RWPE2 (cell line): Measurements from ENCODE around the gene MOB2.

Source experiments
- ATAC-seq: fragments of 200-7000 bp; cut with Tn5 transposase; 3 replicates; pipeline ENCODE4 v1.9.1; 2021; ENCODE audit warnings: low read depth
- DNase-seq: peaks from one replicate; pipeline ENCODE4 v3.0.0-alpha.2; 2020; ENCODE audit warnings: low spot score
- H3K27ac ChIP-seq: fragments of 450-650 bp; 2 replicates; pipeline ENCODE4 v1.5.1; 2017; ENCODE audit warnings: mild to moderate bottlenecking; ENCODE audit not compliant: poor library complexity, severe bottlenecking
- H3K27me3 ChIP-seq: fragments of 250-450 bp; sonication (Bioruptor Pico); 2 replicates; pipeline ENCODE4 v1.5.1; 2021; ENCODE audit warnings: mild to moderate bottlenecking, moderate library complexity; ENCODE audit not compliant: insufficient read depth, poor library complexity, severe bottlenecking
- H3K36me3 ChIP-seq: fragments of 250-450 bp; sonication (Bioruptor Pico); 2 replicates; pipeline ENCODE4 v1.5.1; 2020; ENCODE audit warnings: low read depth, mild to moderate bottlenecking, moderate library complexity
- H3K4me1 ChIP-seq: fragments of 250-450 bp; sonication (Bioruptor Pico); 2 replicates; pipeline ENCODE4 v1.5.1; 2021; ENCODE audit warnings: mild to moderate bottlenecking, moderate library complexity; ENCODE audit not compliant: insufficient read depth, poor library complexity, severe bottlenecking
- H3K4me3 ChIP-seq: fragments of 250-450 bp; sonication (Bioruptor Pico); 2 replicates; pipeline ENCODE4 v1.5.1; 2021; ENCODE audit warnings: mild to moderate bottlenecking, moderate library complexity; ENCODE audit not compliant: severe bottlenecking
- H3K9me3 ChIP-seq: fragments of 250-450 bp; sonication (Bioruptor Pico); 2 replicates; pipeline ENCODE4 v1.5.1; 2021; ENCODE audit warnings: mild to moderate bottlenecking, moderate library complexity; ENCODE audit not compliant: severe bottlenecking
- TF ChIP-seq, protein P1 (sequence below): fragments of 450-650 bp; IDR thresholded peaks from one replicate; pipeline ENCODE4 v1.5.1; 2017; ENCODE audit warnings: mild to moderate bottlenecking, moderate library complexity; ENCODE audit not compliant: poor library complexity, severe bottlenecking

MOB2 gene

GRCh38 chr11:1473786-1474185, 12.8 kb downstream of the MOB2 start:
- no peak for DNase-seq
- H3K36me3 ChIP-seq = no peaks in the 10 kb centered on the region; the same call in 1 of the 2 replicates
- no peak overlapping the region for H3K27ac ChIP-seq
- no peak overlapping the region for H3K4me3 ChIP-seq
- ATAC-seq = no peak
- TF ChIP-seq, protein P1, sequence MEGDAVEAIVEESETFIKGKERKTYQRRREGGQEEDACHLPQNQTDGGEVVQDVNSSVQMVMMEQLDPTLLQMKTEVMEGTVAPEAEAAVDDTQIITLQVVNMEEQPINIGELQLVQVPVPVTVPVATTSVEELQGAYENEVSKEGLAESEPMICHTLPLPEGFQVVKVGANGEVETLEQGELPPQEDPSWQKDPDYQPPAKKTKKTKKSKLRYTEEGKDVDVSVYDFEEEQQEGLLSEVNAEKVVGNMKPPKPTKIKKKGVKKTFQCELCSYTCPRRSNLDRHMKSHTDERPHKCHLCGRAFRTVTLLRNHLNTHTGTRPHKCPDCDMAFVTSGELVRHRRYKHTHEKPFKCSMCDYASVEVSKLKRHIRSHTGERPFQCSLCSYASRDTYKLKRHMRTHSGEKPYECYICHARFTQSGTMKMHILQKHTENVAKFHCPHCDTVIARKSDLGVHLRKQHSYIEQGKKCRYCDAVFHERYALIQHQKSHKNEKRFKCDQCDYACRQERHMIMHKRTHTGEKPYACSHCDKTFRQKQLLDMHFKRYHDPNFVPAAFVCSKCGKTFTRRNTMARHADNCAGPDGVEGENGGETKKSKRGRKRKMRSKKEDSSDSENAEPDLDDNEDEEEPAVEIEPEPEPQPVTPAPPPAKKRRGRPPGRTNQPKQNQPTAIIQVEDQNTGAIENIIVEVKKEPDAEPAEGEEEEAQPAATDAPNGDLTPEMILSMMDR = no peak
- H3K27me3 ChIP-seq = no peaks in the 10 kb centered on the region
- H3K4me1 ChIP-seq = no peaks in the 10 kb centered on the region
- no peaks in the 10 kb centered on the region for H3K9me3 ChIP-seq

DNA sequence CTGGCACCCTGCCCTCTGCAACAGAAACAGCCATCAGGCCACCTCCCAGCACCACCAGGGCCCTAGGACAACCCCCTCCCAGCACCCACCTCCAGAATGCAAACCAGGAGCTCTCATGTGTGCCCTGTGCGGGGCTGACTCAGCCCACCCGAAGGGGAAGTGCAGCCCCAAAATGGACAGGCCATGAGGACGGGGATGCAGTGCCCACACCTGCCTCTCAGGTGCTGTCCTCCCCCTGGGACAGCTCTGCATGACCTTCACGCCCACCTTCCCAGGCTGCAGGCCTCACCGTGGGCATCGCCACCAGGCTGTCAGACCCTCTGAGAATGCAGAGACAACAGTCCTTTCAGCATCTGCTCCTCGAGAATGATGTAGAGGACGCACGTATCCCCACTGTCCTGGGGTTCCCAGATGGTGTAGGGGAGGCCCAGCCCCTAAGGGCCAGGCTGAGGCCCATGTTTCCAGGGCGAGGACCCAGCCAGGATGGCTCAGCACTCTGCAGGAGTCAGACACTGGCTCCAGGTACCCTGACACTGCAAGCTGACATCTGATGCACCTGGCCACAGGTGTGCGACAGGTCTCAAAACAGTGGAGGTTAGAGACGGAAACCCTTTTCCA, 13.5 kb downstream of the MOB2 start:
- no peaks in the 10 kb centered on the region for H3K4me1 ChIP-seq
- no peak for ATAC-seq
- DNase-seq = no peak
- H3K27me3 ChIP-seq = no peaks in the 10 kb centered on the region
- no peaks in the 10 kb centered on the region for H3K9me3 ChIP-seq
- H3K36me3 ChIP-seq = no peaks in the 10 kb centered on the region
- H3K4me3 ChIP-seq = no peak overlapping the region
- TF ChIP-seq, protein P1 = no peak
- no peak overlapping the region for H3K27ac ChIP-seq

- DNase-seq (no peak), ATAC-seq (no peak)
- no peak overlapping the region for H3K27ac ChIP-seq
- no peaks in the 10 kb centered on the region for H3K27me3 ChIP-seq
- TF ChIP-seq, protein P1 = no peak
- no peaks in the 10 kb centered on the region for H3K9me3 ChIP-seq
- no peaks in the 10 kb centered on the region for H3K36me3 ChIP-seq
- H3K4me1 ChIP-seq = no peaks in the 10 kb centered on the region
- H3K4me3 ChIP-seq = no peak overlapping the region
Observed at GRCh38 chr11:1472180-1473005, 14.2 kb downstream of the MOB2 start.

- Histone ChIP-seq H3K27ac (no peak overlapping the region), H3K4me3 (no peak overlapping the region), H3K27me3 (no peaks in the 10 kb centered on the region), H3K9me3 (no peaks in the 10 kb centered on the region), H3K36me3 (no peaks in the 10 kb centered on the region), H3K4me1 (no peaks in the 10 kb centered on the region)
- ATAC-seq (no peak), DNase-seq (no peak)
- TF ChIP-seq, protein P1 = no peak
Observed at GRCh38 chr11:1471736-1472135, 14.8 kb downstream of the MOB2 start.
